BLaER1 treated with 17β-estradiol and CSF1 and Interleukin-3, amounts not matched to agents 10 nM and 100 nM (cell line): ENCODE measurements around the gene ETV3.

Experiments
- H3K27ac ChIP-seq, 11 experiments: shearing (Covaris generic); formaldehyde crosslinking; 2 replicates each; pipeline ENCODE4 v1.8.1; 2022
- H3K27me3 ChIP-seq, 11 experiments: shearing (Covaris generic); formaldehyde crosslinking; 2 replicates each; pipeline ENCODE4 v1.8.1; 2022
- H3K36me3 ChIP-seq, 11 experiments: shearing (Covaris generic); formaldehyde crosslinking; 2 replicates each; pipeline ENCODE4 v1.8.1; 2022
- H3K4me1 ChIP-seq, 10 experiments: shearing (Covaris generic); formaldehyde crosslinking; 2 replicates each; pipeline ENCODE4 v1.8.1; 2022
- H3K4me2 ChIP-seq, 11 experiments: shearing (Covaris generic); formaldehyde crosslinking; 2 replicates each; pipeline ENCODE4 v1.8.1; 2022
- H3K4me3 ChIP-seq, 10 experiments: shearing (Covaris generic); formaldehyde crosslinking; 2 replicates each; pipeline ENCODE4 v1.8.1; 2022
- H3K9ac ChIP-seq, 11 experiments: shearing (Covaris generic); formaldehyde crosslinking; 2 replicates each; pipeline ENCODE4 v1.8.1; 2022
- H3K9me3 ChIP-seq, 11 experiments: shearing (Covaris generic); formaldehyde crosslinking; replicated peaks in 1 of 11; 2 replicates each; pipeline ENCODE4 v1.8.1; 2022
- H4K20me1 ChIP-seq, 11 experiments: shearing (Covaris generic); formaldehyde crosslinking; 2 replicates each; pipeline ENCODE4 v1.8.1; 2022
- Cebpa-rat ChIP-seq, 11 experiments: shearing (Covaris generic); IDR thresholded peaks; 2 replicates each; pipeline ENCODE4 v1.8.1; 2022

Gene ETV3

DNA sequence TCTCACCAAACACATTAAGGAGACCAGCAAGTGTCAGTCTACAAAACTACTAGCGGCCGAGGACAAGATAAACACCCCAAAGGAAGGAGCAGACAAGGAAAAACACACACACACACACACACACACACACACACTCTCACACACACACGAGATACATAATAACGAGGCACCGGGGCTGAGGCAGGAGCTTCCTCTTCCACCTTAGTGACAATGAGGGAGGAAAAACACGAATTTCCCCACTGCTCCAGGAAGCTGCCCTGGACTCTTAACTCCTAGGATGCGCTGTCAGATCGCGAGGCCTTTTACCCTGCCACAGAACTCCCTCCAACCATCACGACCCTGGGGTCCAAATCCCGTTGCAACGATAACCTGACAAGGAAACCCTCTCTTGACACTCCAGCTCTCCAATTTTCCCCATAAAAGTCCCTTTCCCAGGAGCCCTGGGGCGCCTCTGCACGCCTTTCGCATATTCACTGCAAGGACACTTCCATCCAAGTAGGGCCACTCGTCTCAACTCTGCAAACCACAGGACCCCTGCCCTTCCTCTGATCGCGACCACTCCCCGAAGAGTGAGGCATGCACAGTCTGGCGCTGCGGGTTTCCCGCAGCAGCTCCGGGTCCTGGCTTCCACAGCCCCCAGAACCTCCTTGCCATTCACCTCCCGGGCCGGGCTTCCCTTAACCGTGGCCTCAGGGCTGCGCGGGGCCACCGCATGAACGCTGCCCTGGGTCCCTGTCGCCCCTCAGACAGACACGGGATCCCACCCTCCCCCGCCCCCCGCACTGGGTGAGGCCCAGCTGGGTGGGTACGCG lies 581 bp downstream of the ETV3 start:
- Histone ChIP-seq H3K9me3 (no peaks in the 10 kb centered on the region), H3K4me2 (peak overlapping the region; percentile 89 to 98 (median 94)), H4K20me1 (peaks cover 31 to 54% (median 52%) of the 10 kb centered on the region in 11 experiments), H3K9ac (peak overlapping the region; percentile 89 to 96 (median 92)), H3K36me3 (peaks cover 35 to 39% (median 37%) of the 10 kb centered on the region in 11 experiments), H3K4me3 (peak overlapping the region; percentile 80 to 98 (median 94)), H3K27ac (peak overlapping the region; percentile 92 to 97 (median 95)), H3K27me3 (no peaks in the 10 kb centered on the region), H3K4me1 (peaks cover 47 to 62% (median 55%) of the 10 kb centered on the region in 10 experiments)
- TF ChIP-seq Cebpa-rat (IDR thresholded peaks at IDR 0.05) = no peak

GRCh38 chr1:157137046-157137407 lies 1.2 kb downstream of the ETV3 start:
- H3K36me3 ChIP-seq = peaks cover 41 to 44% (median 43%) of the 10 kb centered on the region in 11 experiments
- TF ChIP-seq Cebpa-rat (IDR thresholded peaks at IDR 0.05) = no peak
- H3K27me3 ChIP-seq = no peaks in the 10 kb centered on the region
- peak overlapping the region; percentile 80 to 98 (median 94) for H3K4me3 ChIP-seq
- H3K4me2 ChIP-seq = peak overlapping the region; percentile 89 to 98 (median 94)
- H4K20me1 ChIP-seq = peaks cover 32 to 60% (median 57%) of the 10 kb centered on the region in 11 experiments
- peaks cover 47 to 62% (median 56%) of the 10 kb centered on the region in 10 experiments for H3K4me1 ChIP-seq
- peak overlapping the region; percentile 89 to 96 (median 92) for H3K9ac ChIP-seq
- peak overlapping the region; percentile 3 to 97 (median 95); a peak in 20 of 22 replicates for H3K27ac ChIP-seq
- no peaks in the 10 kb centered on the region for H3K9me3 ChIP-seq

GRCh38 chr1:157136133-157136532 lies 2.1 kb downstream of the ETV3 start:
- H3K4me2 ChIP-seq = peak overlapping the region; percentile 89 to 98 (median 94)
- H3K4me1 ChIP-seq = peaks cover 47 to 62% (median 54%) of the 10 kb centered on the region in 10 experiments
- peak overlapping the region; percentile 89 to 96 (median 92); a peak in 18 of 22 replicates for H3K9ac ChIP-seq
- peaks cover 35 to 67% (median 63%) of the 10 kb centered on the region in 11 experiments for H4K20me1 ChIP-seq
- no peaks in the 10 kb centered on the region for H3K9me3 ChIP-seq
- H3K27ac ChIP-seq = peak overlapping the region in 3 of 11 experiments; percentile 95 to 96 (median 95); a peak in 3 of 22 replicates
- H3K4me3 ChIP-seq = peak overlapping the region in 8 of 10 experiments; percentile 80 to 98 (median 94); a peak in 13 of 20 replicates
- H3K36me3 ChIP-seq = peaks cover 50 to 53% (median 52%) of the 10 kb centered on the region in 11 experiments
- no peak for TF ChIP-seq Cebpa-rat (IDR thresholded peaks at IDR 0.05)
- H3K27me3 ChIP-seq = no peaks in the 10 kb centered on the region

GRCh38 chr1:157135646-157136045 lies 2.5 kb downstream of the ETV3 start:
- H4K20me1 ChIP-seq = peaks cover 35 to 72% (median 65%) of the 10 kb centered on the region in 11 experiments
- no peaks in the 10 kb centered on the region for H3K9me3 ChIP-seq
- peak overlapping the region in 1 of 10 experiments; percentile 98; a peak in 1 of 20 replicates for H3K4me3 ChIP-seq
- TF ChIP-seq Cebpa-rat (IDR thresholded peaks at IDR 0.05) = no peak
- H3K36me3 ChIP-seq = peaks cover 55 to 58% (median 57%) of the 10 kb centered on the region in 11 experiments
- peak overlapping the region in 4 of 11 experiments; percentile 90 to 96 (median 92); a peak in 6 of 22 replicates for H3K9ac ChIP-seq
- peaks cover 47 to 62% (median 54%) of the 10 kb centered on the region in 10 experiments for H3K4me1 ChIP-seq
- no peaks in the 10 kb centered on the region for H3K27me3 ChIP-seq
- H3K4me2 ChIP-seq = peak overlapping the region in 10 of 11 experiments; percentile 89 to 98 (median 94); a peak in 17 of 22 replicates
- H3K27ac ChIP-seq = peak overlapping the region in 1 of 11 experiments; percentile 26; a peak in 1 of 22 replicates

DNA sequence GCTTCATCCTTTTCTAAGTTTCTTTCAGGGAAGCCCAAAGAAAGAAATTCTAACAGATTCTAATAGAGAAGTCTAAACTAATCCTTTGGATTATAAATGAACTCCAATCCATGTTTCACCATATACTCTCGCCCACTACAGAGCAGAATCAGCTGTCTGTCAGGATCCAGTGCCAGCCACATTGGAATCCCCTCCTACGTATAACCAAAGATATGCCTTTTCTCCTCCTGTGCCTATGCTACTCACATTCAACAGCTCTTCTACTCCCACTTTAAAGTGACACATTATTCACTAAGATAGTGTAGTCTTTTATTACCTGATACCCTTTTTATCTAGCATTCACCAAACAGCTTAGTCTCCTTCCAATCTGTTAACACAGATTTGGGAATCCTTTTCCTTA lies 3.1 kb downstream of the ETV3 start:
- Histone ChIP-seq H4K20me1 (peaks cover 37 to 78% (median 69%) of the 10 kb centered on the region in 11 experiments), H3K4me2 (peak overlapping the region; percentile 4 to 98 (median 54); a peak in 14 of 22 replicates), H3K9me3 (no peaks in the 10 kb centered on the region), H3K9ac (peak overlapping the region in 2 of 11 experiments; percentile 1 to 10; a peak in 1 of 22 replicates), H3K27ac (no peak overlapping the region), H3K4me1 (peaks cover 47 to 62% (median 54%) of the 10 kb centered on the region in 10 experiments), H3K4me3 (no peak overlapping the region), H3K36me3 (peaks cover 61 to 64% (median 62%) of the 10 kb centered on the region in 11 experiments), H3K27me3 (no peaks in the 10 kb centered on the region)
- TF ChIP-seq Cebpa-rat (IDR thresholded peaks at IDR 0.05) = no peak

DNA sequence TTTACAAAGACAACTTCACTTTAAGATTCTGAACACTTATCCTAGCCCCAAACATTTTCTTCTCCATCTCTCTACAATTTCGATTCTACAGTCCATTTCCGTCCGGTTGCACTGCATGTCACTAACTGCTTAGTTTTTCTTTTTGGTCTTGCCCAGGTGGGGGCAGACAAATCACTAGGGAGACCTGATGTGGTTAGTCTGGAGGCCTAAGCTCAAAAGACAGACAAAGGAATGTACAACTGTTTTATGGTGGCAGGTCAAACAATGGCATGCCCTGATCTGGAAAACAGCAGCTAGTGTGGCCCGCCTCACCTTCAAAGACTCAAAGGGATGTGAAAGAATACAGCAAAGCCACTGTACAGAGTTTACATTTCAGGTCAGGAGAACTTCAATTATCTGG lies 3.8 kb downstream of the ETV3 start:
- H3K4me2 ChIP-seq = peak overlapping the region; percentile 4 to 98 (median 49); a peak in 18 of 22 replicates
- H4K20me1 ChIP-seq = peaks cover 37 to 84% (median 74%) of the 10 kb centered on the region in 11 experiments
- H3K36me3 ChIP-seq = peaks cover 67 to 70% (median 69%) of the 10 kb centered on the region in 11 experiments
- no peak overlapping the region for H3K27ac ChIP-seq
- TF ChIP-seq Cebpa-rat (IDR thresholded peaks at IDR 0.05) = no peak
- H3K9ac ChIP-seq = peak overlapping the region in 3 of 11 experiments; percentile 1 to 10 (median 6); a peak in 2 of 22 replicates
- H3K4me1 ChIP-seq = peaks cover 47 to 60% (median 52%) of the 10 kb centered on the region in 10 experiments
- no peaks in the 10 kb centered on the region for H3K27me3 ChIP-seq
- H3K9me3 ChIP-seq = no peaks in the 10 kb centered on the region
- H3K4me3 ChIP-seq = no peak overlapping the region

GRCh38 chr1:157133426-157133825 lies 4.8 kb downstream of the ETV3 start:
- no peak for TF ChIP-seq Cebpa-rat (IDR thresholded peaks at IDR 0.05)

GRCh38 chr1:157132616-157133167 lies 5.5 kb downstream of the ETV3 start:
- Histone ChIP-seq H3K4me3 (no peak overlapping the region), H3K9ac (no peak overlapping the region), H3K4me2 (peak overlapping the region in 4 of 11 experiments; percentile 44 to 59 (median 49); a peak in 5 of 22 replicates), H3K27me3 (no peaks in the 10 kb centered on the region), H3K36me3 (peaks cover 83 to 88% (median 86%) of the 10 kb centered on the region in 11 experiments), H3K4me1 (peaks cover 38 to 51% (median 45%) of the 10 kb centered on the region in 10 experiments), H3K9me3 (no peaks in the 10 kb centered on the region), H4K20me1 (peaks cover 37 to 94% (median 77%) of the 10 kb centered on the region in 11 experiments), H3K27ac (no peak overlapping the region)
- no peak for TF ChIP-seq Cebpa-rat (IDR thresholded peaks at IDR 0.05)

More at GRCh38 chr1:157133426-157133825, 4.8 kb downstream of the ETV3 start:
- peaks cover 38 to 51% (median 45%) of the 10 kb centered on the region in 10 experiments for H3K4me1 ChIP-seq
- no peak overlapping the region for H3K4me3 ChIP-seq
- no peak overlapping the region for H3K9ac ChIP-seq
- peaks cover 75 to 80% (median 79%) of the 10 kb centered on the region in 11 experiments for H3K36me3 ChIP-seq
- peak overlapping the region in 10 of 11 experiments; percentile 4 to 98 (median 49); a peak in 17 of 22 replicates for H3K4me2 ChIP-seq
- H4K20me1 ChIP-seq = peaks cover 37 to 86% (median 76%) of the 10 kb centered on the region in 11 experiments
- H3K27ac ChIP-seq = no peak overlapping the region
- no peaks in the 10 kb centered on the region for H3K9me3 ChIP-seq
- no peaks in the 10 kb centered on the region for H3K27me3 ChIP-seq
